Neural cell (in vitro differentiated cells): ENCODE data around the gene TMEM269. TPM values are rescaled to one million over a fixed set of nuclear protein-coding genes. Genes with fewer than 3 reads are reported as not detected.
"Not testable (repeated sequence)": the region's sequence is repeated elsewhere in the genome, so short reads cannot be mapped to it uniquely, and the experiment has no call there.

Experiments used
- H2AFZ ChIP-seq: fragments of 200-600, 300-800 bp; sonication (generic), shearing (Covaris generic); 2 replicates; pipeline ENCODE4 v1.6.0; 2014; ENCODE audit warnings: low read depth, mild to moderate bottlenecking, antibody characterized with exemption, low read length, moderate library complexity
- H3F3A ChIP-seq: fragments of 200-600 bp; shearing (Covaris generic); 2 replicates; pipeline ENCODE4 v1.6.1; 2016; ENCODE audit warnings: mild to moderate bottlenecking, moderate library complexity, mixed read lengths, antibody characterized with exemption, low read length; ENCODE audit not compliant: insufficient read depth, poor library complexity, severe bottlenecking
- H3K27ac ChIP-seq: fragments of 200-600, 300-800 bp; sonication (generic), shearing (Covaris generic); 2 replicates; pipeline ENCODE4 v1.5.1; 2014; ENCODE audit warnings: mild to moderate bottlenecking, low read length, moderate library complexity
- H3K27me3 ChIP-seq: fragments of 300-800, 200-600 bp; sonication (generic), shearing (Covaris generic); 2 replicates; pipeline ENCODE4 v1.6.0; 2014; ENCODE audit warnings: mild to moderate bottlenecking, low read depth, low read length, moderate library complexity; ENCODE audit not compliant: insufficient read depth
- H3K36me3 ChIP-seq: fragments of 300-800, 200-600 bp; sonication (generic), shearing (Covaris generic); 2 replicates; pipeline ENCODE4 v1.5.1; 2014; ENCODE audit warnings: mild to moderate bottlenecking, antibody characterized with exemption, low read length, moderate library complexity; ENCODE audit not compliant: insufficient read depth
- H3K4me2 ChIP-seq: fragments of 300-800, 200-600 bp; sonication (generic), shearing (Covaris generic); 2 replicates; pipeline ENCODE4 v1.6.0; 2014; ENCODE audit warnings: mild to moderate bottlenecking, low read length
- H3K4me3 ChIP-seq: fragments of 300-800, 200-600 bp; sonication (generic), shearing (Covaris generic); 2 replicates; pipeline ENCODE4 v1.5.1; 2014; ENCODE audit warnings: mild to moderate bottlenecking, low read length, moderate library complexity
- H3K79me2 ChIP-seq: fragments of 200-600 bp; shearing (Covaris generic); replicated peaks from 2 replicates; pipeline ENCODE4 v1.6.0; 2014; ENCODE audit warnings: mild to moderate bottlenecking, low read length, moderate library complexity; ENCODE audit not compliant: insufficient read depth
- H3K9ac ChIP-seq: fragments of 300-800, 200-600 bp; sonication (generic), shearing (Covaris generic); 2 replicates; pipeline ENCODE4 v1.6.1; 2016; ENCODE audit warnings: mild to moderate bottlenecking, low read length, mixed read lengths
- H3K9me2 ChIP-seq: fragments of 200-600 bp; shearing (Covaris generic); 2 replicates; pipeline ENCODE4 v1.6.1; 2016; ENCODE audit warnings: mild to moderate bottlenecking, low read length, mixed read lengths; ENCODE audit not compliant: insufficient read depth
- H3K9me3 ChIP-seq: fragments of 200-600, 300-800 bp; sonication (generic), shearing (Covaris generic); 2 replicates; pipeline ENCODE4 v1.6.1; 2016; ENCODE audit warnings: mild to moderate bottlenecking, mixed run types, low read length, moderate library complexity, mixed read lengths
- H4K20me1 ChIP-seq: fragments of 200-600 bp; shearing (Covaris generic); 2 replicates; pipeline ENCODE4 v1.6.1; 2016; ENCODE audit warnings: mild to moderate bottlenecking, mixed run types; ENCODE audit not compliant: insufficient read depth
- CTCF ChIP-seq: fragments of 450-650 bp; IDR thresholded peaks from 2 replicates; pipeline ENCODE4 v1.5.1; 2014; ENCODE audit warnings: antibody characterized with exemption, mild to moderate bottlenecking, moderate library complexity; ENCODE audit not compliant: poor library complexity, severe bottlenecking
- EP300 ChIP-seq: fragments of 450-650 bp; conservative IDR thresholded peaks from 2 replicates; pipeline ENCODE4 v1.6.1; 2014; ENCODE audit warnings: antibody characterized with exemption, mild to moderate bottlenecking, moderate library complexity; ENCODE audit not compliant: poor library complexity, severe bottlenecking
- EZH2 ChIP-seq: fragments of 200-600, 300-800 bp; shearing (Covaris generic), sonication (generic); IDR thresholded peaks from 2 replicates; pipeline ENCODE4 v1.6.1; 2014; ENCODE audit warnings: antibody characterized with exemption, low read length, borderline replicate concordance, mild to moderate bottlenecking; ENCODE audit not compliant: insufficient read depth, poor library complexity, severe bottlenecking
- MXI1 ChIP-seq: fragments of 450-650 bp; conservative IDR thresholded peaks from 2 replicates; pipeline ENCODE4 v1.6.1; 2014; ENCODE audit warnings: antibody characterized with exemption, mild to moderate bottlenecking; ENCODE audit not compliant: poor library complexity, severe bottlenecking
- REST ChIP-seq: IDR thresholded peaks from 2 replicates; pipeline ENCODE4 v1.6.1; 2012; ENCODE audit warnings: borderline replicate concordance
- polyA plus RNA-seq: library from polyadenylated mRNA; depleted of rRNA; stranded (reverse); fragments of >200 nt; gene quantifications from 2 replicates; pipeline ENCODE4 v1.2.3, GENCODE V29; 2014

The TMEM269 gene
- polyA plus RNA-seq, 1 donor from 2014 or later, result 1.1 TPM

- H3K4me3 ChIP-seq, result no peak overlapping the region
- TF ChIP-seq EZH2, result no peak
- TF ChIP-seq REST, result no peak
- no peak for TF ChIP-seq CTCF
- no peak for TF ChIP-seq EP300
- no peak overlapping the region for H3K4me2 ChIP-seq
- H4K20me1 ChIP-seq, result no peaks in the 10 kb centered on the region
- H3K79me2 ChIP-seq, result no peaks in the 10 kb centered on the region
- no peaks in the 10 kb centered on the region for H3K9me2 ChIP-seq
- no peak overlapping the region for H3K9ac ChIP-seq
- H3K27me3 ChIP-seq, result no peaks in the 10 kb centered on the region
- H3K36me3 ChIP-seq, result peaks cover 17% of the 10 kb centered on the region
- peaks cover 5% of the 10 kb centered on the region for H3K9me3 ChIP-seq
- H3F3A ChIP-seq, result no peaks in the 10 kb centered on the region
- H3K27ac ChIP-seq, result no peak overlapping the region
- no peak overlapping the region for H2AFZ ChIP-seq
Observed at GRCh38 chr1:42750041-42750440, 34.8 kb upstream of the TMEM269 start.

DNA sequence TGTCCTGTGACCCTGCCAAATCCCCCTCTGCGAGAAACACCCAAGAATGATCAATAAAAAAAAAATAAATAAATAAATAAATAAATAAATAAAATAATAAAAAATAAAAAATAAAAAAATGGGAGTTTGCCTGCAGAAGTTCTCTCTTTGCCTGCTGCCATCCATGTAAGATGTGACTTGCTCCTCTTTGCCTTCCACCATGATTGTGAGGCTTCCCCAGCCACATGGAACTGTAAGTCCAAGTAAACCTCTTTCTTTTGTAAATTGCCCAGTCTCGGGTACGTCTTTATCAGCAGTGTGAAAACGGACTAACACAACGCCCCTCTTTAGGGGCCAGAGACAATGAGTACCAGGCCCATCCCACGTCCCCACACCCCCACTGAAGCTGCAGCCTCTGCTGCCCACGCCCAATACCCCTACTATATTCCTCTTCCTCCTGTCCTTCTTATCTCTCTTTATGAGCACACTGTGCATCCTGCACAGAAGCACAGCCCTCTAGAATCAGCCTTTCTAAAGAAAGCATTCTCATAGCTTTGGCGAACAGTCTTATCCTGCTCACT, 33.2 kb upstream of the TMEM269 start:
- not testable (repeated sequence) for H4K20me1 ChIP-seq, H3K79me2 ChIP-seq, H3K9me2 ChIP-seq, H3F3A ChIP-seq, H3K27me3 ChIP-seq, H3K4me3 ChIP-seq, H2AFZ ChIP-seq, H3K9me3 ChIP-seq, H3K27ac ChIP-seq, H3K9ac ChIP-seq, H3K4me2 ChIP-seq
- H3K36me3 ChIP-seq, result peaks cover 17% of the 10 kb centered on the region

GRCh38 chr1:42752284-42752683, 32.5 kb upstream of the TMEM269 start:
- Histone ChIP-seq H3K27me3 (no peaks in the 10 kb centered on the region), H3K9ac (no peak overlapping the region), H3K9me2 (no peaks in the 10 kb centered on the region), H3K27ac (no peak overlapping the region), H4K20me1 (no peaks in the 10 kb centered on the region), H3K9me3 (peaks cover 5% of the 10 kb centered on the region), H3K4me3 (no peak overlapping the region), H3K4me2 (no peak overlapping the region), H3K79me2 (no peaks in the 10 kb centered on the region), H3F3A (no peaks in the 10 kb centered on the region), H2AFZ (no peak overlapping the region), H3K36me3 (peaks cover 17% of the 10 kb centered on the region)
- no peak for TF ChIP-seq EP300
- TF ChIP-seq MXI1, result no peak
